SK-N-SH treated with all-trans-retinoic acid at 6 μM for 48 hours (cell line): Measurements from ENCODE around the gene ATP8A2.
"Not testable (repeated sequence)": the region's sequence is repeated elsewhere in the genome, so short reads cannot be mapped to it uniquely, and the experiment has no call there.

Experiments used
- CREB5 ChIP-seq: fragments of 250-450 bp; sonication (Bioruptor Pico); IDR thresholded peaks from 2 replicates; pipeline ENCODE4 v1.5.1; 2020; ENCODE audit warnings: low read depth, mild to moderate bottlenecking, moderate library complexity
- OSR1 ChIP-seq: fragments of 250-450 bp; sonication (Bioruptor Pico); IDR thresholded peaks from 2 replicates; pipeline ENCODE4 v1.8.0; 2022; ENCODE audit warnings: moderate library complexity, mild to moderate bottlenecking, inconsistent platforms
- PATZ1 ChIP-seq: fragments of 250-450 bp; sonication (Bioruptor Pico); IDR thresholded peaks from 2 replicates; pipeline ENCODE4 v1.8.0; 2020; ENCODE audit warnings: mild to moderate bottlenecking, moderate library complexity, borderline replicate concordance
- TOX ChIP-seq: fragments of 250-450 bp; sonication (Bioruptor Pico); IDR thresholded peaks from 2 replicates; pipeline ENCODE4 v1.8.0; 2021; ENCODE audit warnings: mild to moderate bottlenecking, moderate library complexity, borderline replicate concordance

GRCh38 chr13:25360443-25360842 is 11.3 kb upstream of the ATP8A2 start:
- TF ChIP-seq CREB5 (CRISPR knock-in tag); OSR1; TOX (CRISPR knock-in tag); PATZ1: not testable (repeated sequence)
